Measurements from ENCODE around the gene EDARADD. TPM values are rescaled to one million over a fixed set of nuclear protein-coding genes. Genes with fewer than 3 reads are reported as not detected.

EDARADD gene
- total RNA-seq, 4 donors from 2014 or later, result 8.4 to 11.8 (median 8.8) TPM

GRCh38 chr1:236468625-236469024 lies 74.5 kb downstream of the EDARADD start:
- no peaks in the 10 kb centered on the region for H3K9me3 ChIP-seq
- no peak overlapping the region for H3K27ac ChIP-seq
- H3K4me1 ChIP-seq, result peaks cover 9 to 35% of the 10 kb centered on the region in 2 donors
- H3K27me3 ChIP-seq, result no peaks in the 10 kb centered on the region
- no peak overlapping the region for H3K4me3 ChIP-seq (replicated peaks in 1 of 3)
- 82 to 92% methylated on average over 4 of the region's 4 CpGs for WGBS, 2 donors
- H3K36me3 ChIP-seq, result no peaks in the 10 kb centered on the region
- no peak for DNase-seq
- intact Hi-C loops (cut with DNase I), result no loop called here
- TF ChIP-seq CTCF (IDR thresholded peaks at IDR 0.05) (no peak), POLR2A (IDR thresholded peaks at IDR 0.05) (no peak)

- intact Hi-C loops (cut with DNase I), result no loop called here
- 93 to 98% methylated on average over 6 of the region's 6 CpGs for WGBS, 2 donors
- H3K4me1 ChIP-seq, result peaks cover 9 to 35% of the 10 kb centered on the region in 2 donors
Observed at GRCh38 chr1:236469466-236469865, 75.4 kb downstream of the EDARADD start.

GRCh38 chr1:236471096-236471495 lies 77.0 kb downstream of the EDARADD start:
- Histone ChIP-seq H3K4me3 (replicated peaks in 1 of 3) (no peak overlapping the region), H3K9me3 (no peaks in the 10 kb centered on the region), H3K4me1 (peaks cover 9 to 21% of the 10 kb centered on the region in 2 donors), H3K27me3 (no peaks in the 10 kb centered on the region), H3K27ac (peak overlapping the region in 1 of 3 donors; percentile 57), H3K36me3 (no peaks in the 10 kb centered on the region)
- TF ChIP-seq POLR2A (IDR thresholded peaks at IDR 0.05) (no peak), CTCF (IDR thresholded peaks at IDR 0.05) (no peak)
- no peak for DNase-seq
- WGBS, 2 donors, result 77 to 85% methylated on average over 6 of the region's 6 CpGs
- intact Hi-C loops (cut with DNase I), result no loop called here

More at GRCh38 chr1:236469466-236469865, 75.4 kb downstream of the EDARADD start:
- Histone ChIP-seq H3K27me3 (no peaks in the 10 kb centered on the region), H3K36me3 (no peaks in the 10 kb centered on the region), H3K27ac (no peak overlapping the region), H3K4me3 (replicated peaks in 1 of 3) (no peak overlapping the region), H3K9me3 (no peaks in the 10 kb centered on the region)
- no peak for DNase-seq
- TF ChIP-seq CTCF (IDR thresholded peaks at IDR 0.05), result no peak
- no peak for TF ChIP-seq POLR2A (IDR thresholded peaks at IDR 0.05)

GRCh38 chr1:236471653-236472052 lies 77.6 kb downstream of the EDARADD start:
- H3K27me3 ChIP-seq, result no peaks in the 10 kb centered on the region
- H3K4me1 ChIP-seq, result peaks cover 5 to 17% of the 10 kb centered on the region in 2 donors
- TF ChIP-seq CTCF (IDR thresholded peaks at IDR 0.05) (no peak), POLR2A (IDR thresholded peaks at IDR 0.05) (no peak)
- H3K9me3 ChIP-seq, result no peaks in the 10 kb centered on the region
- intact Hi-C loops (cut with DNase I), result no loop called here
- H3K4me3 ChIP-seq (replicated peaks in 1 of 3), result no peak overlapping the region
- H3K27ac ChIP-seq, result peak overlapping the region in 1 of 3 donors; percentile 57
- peak; percentile 40 to 64 for DNase-seq
- WGBS, 2 donors, result 21 to 22% methylated on average over 6 of the region's 6 CpGs
- H3K36me3 ChIP-seq, result no peaks in the 10 kb centered on the region

GRCh38 chr1:236472850-236473788 lies 79.0 kb downstream of the EDARADD start:
- H3K4me3 ChIP-seq (replicated peaks in 1 of 3), result no peak overlapping the region
- H3K9me3 ChIP-seq, result no peaks in the 10 kb centered on the region
- intact Hi-C loops (cut with DNase I), result no loop called here
- DNase-seq, result no peak
- TF ChIP-seq POLR2A (IDR thresholded peaks at IDR 0.05) (no peak), CTCF (IDR thresholded peaks at IDR 0.05) (no peak)
- H3K36me3 ChIP-seq, result no peaks in the 10 kb centered on the region
- H3K27ac ChIP-seq, result no peak overlapping the region
- H3K27me3 ChIP-seq, result no peaks in the 10 kb centered on the region
- WGBS, 2 donors, result 83 to 86% methylated on average over 17 of the region's 17 CpGs
- peaks cover 0 to 13% of the 10 kb centered on the region in 2 donors for H3K4me1 ChIP-seq

Data from thyroid gland (tissue), 4 donors.